ENCODE data around the gene SCGB1D2. TPM values are rescaled to one million over a fixed set of nuclear protein-coding genes. Genes with fewer than 3 reads are reported as not detected.

SCGB1D2 gene
- total and polyA plus RNA-seq, 2 experiments from 2014 or later = not detected

DNA sequence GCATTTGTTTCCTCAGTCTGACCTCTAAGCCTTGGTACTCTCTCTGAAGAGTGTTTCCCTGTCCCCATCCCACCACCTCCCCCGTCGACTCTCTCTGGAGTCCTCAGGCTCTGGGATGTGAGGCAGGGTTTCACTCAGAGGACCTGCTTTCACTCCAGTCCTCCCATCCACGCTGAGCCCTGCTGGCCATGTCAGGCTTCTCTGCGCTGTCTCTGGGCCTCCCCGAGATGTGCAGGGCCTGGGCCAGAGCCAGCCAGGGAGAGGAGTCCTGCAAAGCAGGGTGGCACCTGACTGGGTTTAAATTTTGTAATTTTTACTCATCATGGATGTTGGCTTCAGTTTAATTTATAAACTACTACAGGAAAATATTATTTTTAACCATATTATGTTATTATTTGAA lies 31.2 kb downstream of the SCGB1D2 start:
- Histone ChIP-seq H3K27ac (no peak overlapping the region), H3K27me3 (no peaks in the 10 kb centered on the region), H3K9me3 (ENCODE audit: low read depth) (no peaks in the 10 kb centered on the region), H3K4me1 (ENCODE audit: low read depth) (no peaks in the 10 kb centered on the region), H3K36me3 (no peaks in the 10 kb centered on the region), H3K4me3 (no peak overlapping the region)
- TF ChIP-seq, protein P1, sequence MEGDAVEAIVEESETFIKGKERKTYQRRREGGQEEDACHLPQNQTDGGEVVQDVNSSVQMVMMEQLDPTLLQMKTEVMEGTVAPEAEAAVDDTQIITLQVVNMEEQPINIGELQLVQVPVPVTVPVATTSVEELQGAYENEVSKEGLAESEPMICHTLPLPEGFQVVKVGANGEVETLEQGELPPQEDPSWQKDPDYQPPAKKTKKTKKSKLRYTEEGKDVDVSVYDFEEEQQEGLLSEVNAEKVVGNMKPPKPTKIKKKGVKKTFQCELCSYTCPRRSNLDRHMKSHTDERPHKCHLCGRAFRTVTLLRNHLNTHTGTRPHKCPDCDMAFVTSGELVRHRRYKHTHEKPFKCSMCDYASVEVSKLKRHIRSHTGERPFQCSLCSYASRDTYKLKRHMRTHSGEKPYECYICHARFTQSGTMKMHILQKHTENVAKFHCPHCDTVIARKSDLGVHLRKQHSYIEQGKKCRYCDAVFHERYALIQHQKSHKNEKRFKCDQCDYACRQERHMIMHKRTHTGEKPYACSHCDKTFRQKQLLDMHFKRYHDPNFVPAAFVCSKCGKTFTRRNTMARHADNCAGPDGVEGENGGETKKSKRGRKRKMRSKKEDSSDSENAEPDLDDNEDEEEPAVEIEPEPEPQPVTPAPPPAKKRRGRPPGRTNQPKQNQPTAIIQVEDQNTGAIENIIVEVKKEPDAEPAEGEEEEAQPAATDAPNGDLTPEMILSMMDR (IDR thresholded peaks at IDR 0.05; ENCODE audit: low read depth, low read length) = no peak
- no peak for DNase-seq (ENCODE audit: low read depth in 1 of 2, low spot score in 1 of 2)

DNA sequence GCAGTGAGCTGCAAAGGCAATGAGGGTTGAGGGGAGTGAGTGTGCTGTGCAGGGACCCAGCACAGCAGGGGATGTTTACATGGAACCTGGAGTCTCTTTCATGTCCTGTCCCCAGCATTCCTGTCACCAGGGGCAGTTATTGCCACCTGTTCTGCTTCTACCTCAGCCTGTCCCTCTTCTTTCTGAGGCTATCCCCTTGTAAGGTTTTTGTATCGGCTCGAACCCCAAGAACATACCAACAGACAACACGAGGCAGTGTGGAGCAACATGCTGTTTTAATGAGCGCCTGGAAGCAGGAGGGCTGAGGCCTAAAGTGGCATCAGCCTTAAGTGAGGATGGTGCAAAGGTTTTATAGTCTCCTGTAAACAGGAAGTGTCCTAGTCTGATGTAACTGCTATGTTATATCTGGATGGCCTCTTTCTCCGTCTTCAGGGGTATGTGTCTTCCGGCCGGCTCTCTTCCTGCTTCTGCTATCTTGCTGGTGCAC lies 31.8 kb downstream of the SCGB1D2 start:
- H3K9me3 ChIP-seq (ENCODE audit: low read depth) = no peaks in the 10 kb centered on the region
- no peaks in the 10 kb centered on the region for H3K27me3 ChIP-seq
- H3K4me1 ChIP-seq (ENCODE audit: low read depth) = no peaks in the 10 kb centered on the region
- H3K36me3 ChIP-seq = no peaks in the 10 kb centered on the region
- H3K27ac ChIP-seq = no peak overlapping the region
- TF ChIP-seq, protein P1 (IDR thresholded peaks at IDR 0.05; ENCODE audit: low read depth, low read length) = no peak
- H3K4me3 ChIP-seq = no peak overlapping the region
- no peak for DNase-seq (ENCODE audit: low read depth in 1 of 2, low spot score in 1 of 2)

DNA sequence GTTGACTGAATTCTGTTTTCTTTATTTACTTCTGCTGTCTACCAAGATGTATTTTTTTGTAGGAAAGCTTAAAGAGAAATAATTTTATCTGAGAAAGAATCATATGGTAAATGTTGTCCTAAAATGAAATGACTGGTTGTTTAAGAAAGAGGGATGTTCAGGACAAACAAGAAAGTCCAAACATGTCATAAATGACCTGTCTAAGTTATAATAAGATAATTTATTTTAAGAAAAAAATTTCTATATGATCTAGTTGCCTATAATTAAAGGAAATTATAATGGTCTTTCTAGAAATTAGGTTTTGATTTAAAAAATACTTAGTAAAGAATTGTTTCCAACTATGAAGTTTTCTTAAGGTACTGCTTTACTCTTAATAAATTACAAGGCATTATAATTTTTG lies 38.4 kb downstream of the SCGB1D2 start:
- TF ChIP-seq, protein P1 (IDR thresholded peaks at IDR 0.05; ENCODE audit: low read depth, low read length) = no peak
- H3K4me3 ChIP-seq = no peak overlapping the region

More for the DNA sequence above, 38.4 kb downstream of the SCGB1D2 start:
- Histone ChIP-seq H3K9me3 (ENCODE audit: low read depth) (no peaks in the 10 kb centered on the region), H3K36me3 (no peaks in the 10 kb centered on the region), H3K27ac (no peak overlapping the region), H3K4me1 (ENCODE audit: low read depth) (no peaks in the 10 kb centered on the region), H3K27me3 (no peaks in the 10 kb centered on the region)
- DNase-seq (ENCODE audit: low read depth in 1 of 2, low spot score in 1 of 2) = no peak

Other genes starting within 250 kb of the SCGB1D2 start
- 18.0 and 68.7 TPM in 2 replicates for gene INCENP, start 118.2 kb upstream of the SCGB1D2 start, total RNA-seq
- 1.9 and 5.2 TPM in 2 replicates for gene INCENP, start 118.2 kb upstream of the SCGB1D2 start, polyA plus RNA-seq
- gene SCGB1D1, start 52.0 kb upstream of the SCGB1D2 start, total RNA-seq = not detected in 2 replicates
- gene SCGB1D1, start 52.0 kb upstream of the SCGB1D2 start, polyA plus RNA-seq = not detected in 2 replicates
- gene SCGB2A1, start 33.6 kb upstream of the SCGB1D2 start, total RNA-seq = not detected in 2 replicates
- not detected in 2 replicates for gene SCGB2A1, start 33.6 kb upstream of the SCGB1D2 start, polyA plus RNA-seq
- gene SCGB2A2, start 27.9 kb downstream of the SCGB1D2 start, total RNA-seq = not detected in 2 replicates
- not detected in 2 replicates for gene SCGB2A2, start 27.9 kb downstream of the SCGB1D2 start, polyA plus RNA-seq
- not detected in 2 replicates for gene SCGB1D4, start 56.8 kb downstream of the SCGB1D2 start, total RNA-seq
- gene SCGB1D4, start 56.8 kb downstream of the SCGB1D2 start, polyA plus RNA-seq = not detected in 2 replicates
- gene ASRGL1, start 95.2 kb downstream of the SCGB1D2 start, total RNA-seq = 6.8 and 6.9 TPM in 2 replicates
- gene ASRGL1, start 95.2 kb downstream of the SCGB1D2 start, polyA plus RNA-seq = 17.1 and 21.5 TPM in 2 replicates
- not detected in 2 replicates for gene SCGB1A1, start 176.8 kb downstream of the SCGB1D2 start, total RNA-seq
- not detected in 2 replicates for gene SCGB1A1, start 176.8 kb downstream of the SCGB1D2 start, polyA plus RNA-seq

Measured in cardiac muscle cell (in vitro differentiated cells and primary cell).